HepG2 (cell line): Measurements from ENCODE around the gene SYNJ2. TPM values are rescaled to one million over a fixed set of nuclear protein-coding genes. Genes with fewer than 3 reads are reported as not detected.

Experiments
- ATAC-seq: fragments of 200-7000 bp; cut with Tn5 transposase; 3 replicates; pipeline ENCODE4 v1.9.1; 2020; ENCODE audit warnings: mild to moderate bottlenecking, moderate library complexity
- BruUV-seq: library from RNA; stranded (reverse); fragments of 400-500 nt; replicated peaks from 2 replicates; lab custom pipeline; 2021; lab: Mats Ljungman, UMichigan
- CTCF ChIA-PET: fragments of 300-600 bp; formaldehyde crosslinking; extraction: SDS; loops from one replicate; lab custom pipeline; 2021; ENCODE audit warnings: low total read pairs, inconsistent platforms, low intra/inter-chr PET ratio; lab: Yijun Ruan, JAX
- POLR2A ChIA-PET: fragments of 350-600 bp; sonication (Branson Sonifier 250); formaldehyde crosslinking; loops from one replicate; lab custom pipeline; 2020; ENCODE audit warnings: antibody characterized with exemption, inconsistent platforms; lab: Yijun Ruan, JAX
- DNase-seq: peaks from one replicate; pipeline ENCODE4 v3.0.0-alpha.2; 2015; ENCODE audit warnings: low spot score
- FAIRE-seq: peaks from 3 replicates; lab custom pipeline; 2011; peaks lifted over from hg19 to GRCh38; lab: Jason Lieb, UNC
- H2AFZ ChIP-seq: one replicate; pipeline ENCODE4 v1.6.1; 2011; ENCODE audit warnings: low read length, inconsistent platforms
- H3K27ac ChIP-seq: fragments of 300-600 bp; 3 replicates; pipeline ENCODE4 v1.8.0; 2011; ENCODE audit warnings: mixed run types, mild to moderate bottlenecking, mixed read lengths, low read length, inconsistent platforms; ENCODE audit not compliant: insufficient read depth; ENCODE audit errors: extremely low read length
- H3K27me3 ChIP-seq, 2 experiments: fragments of 200-600 bp in 1 of 2; 2 replicates in 1 of 2; 3 replicates in 1 of 2; pipeline versions ENCODE4 v1.6.0 to v1.8.0; 2011; ENCODE audit warnings: low read length in 2 of 2, mild to moderate bottlenecking in 2 of 2, moderate library complexity in 2 of 2, inconsistent platforms in 1 of 2; ENCODE audit not compliant: insufficient read depth in 2 of 2, control insufficient read depth in 1 of 2
- H3K36me3 ChIP-seq, 2 experiments: fragments of 200-600 bp in 1 of 2; replicated peaks in 1 of 2; 2 replicates in 1 of 2; 3 replicates in 1 of 2; pipeline versions ENCODE4 v1.5.1 to v1.8.0; 2011; ENCODE audit warnings: low read length in 2 of 2, inconsistent platforms in 1 of 2; ENCODE audit not compliant: insufficient read depth in 2 of 2, control insufficient read depth in 1 of 2
- H3K4me1 ChIP-seq: 2 replicates; pipeline ENCODE4 v1.5.1; 2012; ENCODE audit warnings: low read length, inconsistent platforms; ENCODE audit not compliant: insufficient read depth
- H3K4me2 ChIP-seq: 2 replicates; pipeline ENCODE4 v1.6.0; 2011; ENCODE audit warnings: low read depth, low read length, inconsistent platforms
- H3K4me3 ChIP-seq, 3 experiments: fragments of 200-600 bp in 1 of 3; sonication (generic), shearing (Covaris generic) in 1 of 3; replicated peaks in 1 of 3; 2 replicates each; pipeline ENCODE4 v1.5.1; 2011 to 2016; ENCODE audit warnings: low read length in 3 of 3, inconsistent platforms in 2 of 3, low read depth in 2 of 3, mild to moderate bottlenecking in 2 of 3, control low read depth in 1 of 3, mixed read lengths in 1 of 3; ENCODE audit not compliant: insufficient read depth in 1 of 3
- H3K79me2 ChIP-seq: one replicate; pipeline ENCODE4 v1.6.1; 2011; ENCODE audit warnings: low read length, inconsistent platforms; ENCODE audit not compliant: insufficient read depth
- H3K9ac ChIP-seq: 2 replicates; pipeline ENCODE4 v1.6.0; 2011; ENCODE audit warnings: mild to moderate bottlenecking, low read depth, low read length, inconsistent platforms; ENCODE audit not compliant: insufficient read depth
- H3K9me3 ChIP-seq: 2 replicates; pipeline ENCODE4 v1.5.1; 2012; ENCODE audit warnings: mild to moderate bottlenecking, low read length
- H4K20me1 ChIP-seq: 2 replicates; pipeline ENCODE4 v1.6.0; 2011; ENCODE audit warnings: inconsistent platforms, mild to moderate bottlenecking, low read length, moderate library complexity; ENCODE audit not compliant: insufficient read depth
- CSRNP2 ChIP-seq: sonication (generic); formaldehyde crosslinking; conservative IDR thresholded peaks from 2 replicates; pipeline ENCODE4 v1.8.0; 2022; ENCODE audit warnings: low read depth, missing genetic modification reagents
- PTBP1 ChIP-seq: fragments of 200-400 bp; formaldehyde crosslinking; IDR thresholded peaks from 2 replicates; pipeline ENCODE4 v1.6.1; 2018; ENCODE audit warnings: low read length, low read depth; ENCODE audit not compliant: poor library complexity, severe bottlenecking
- ZNF333 ChIP-seq: sonication (generic); formaldehyde crosslinking; IDR thresholded peaks from 2 replicates; pipeline ENCODE4 v1.4.0; 2020; ENCODE audit warnings: mild to moderate bottlenecking, missing genetic modification reagents, borderline replicate concordance
- ZNF367 ChIP-seq: sonication (generic); formaldehyde crosslinking; IDR thresholded peaks from 2 replicates; pipeline ENCODE4 v1.4.0; 2020; ENCODE audit warnings: missing genetic modification reagents, borderline replicate concordance
- ZNF616 ChIP-seq: sonication (generic); formaldehyde crosslinking; IDR thresholded peaks from 2 replicates; pipeline ENCODE4 v1.5.0; 2020; ENCODE audit warnings: low read depth, mild to moderate bottlenecking, missing genetic modification reagents
- WGBS: methylation state at CpG from one replicate; pipeline ENCODE4 v1.1.6; 2017; ENCODE audit warnings: low lambda C conversion rate; 5-methylcytosine and 5-hydroxymethylcytosine counted together
- in situ Hi-C: cut with HindIII; loops from 2 replicates; pipeline ENCODE4 v1.10.0; 2017; ENCODE audit warnings: low pct_unique_long_range_greater_than_20kb; ENCODE audit not compliant: extremely low pct_ligation_motif_present
- intact Hi-C: fragments of 100-400 bp; cut with micrococcal nuclease; formaldehyde crosslinking; loops from one replicate; pipeline ENCODE4 v1.10.0; 2022; ENCODE audit not compliant: unreplicated experiment
- polyA plus RNA-seq, 8 experiments: library from polyadenylated mRNA; depleted of rRNA in 3 of 8; stranded (reverse) in 7 of 8; unstranded in 1 of 8; fragments of >200 nt; fragmentation: Illumina TruSeq in 4 of 8; extraction: Trizol in 4 of 8; gene quantifications; 2 replicates each; pipeline versions ENCODE4 v1.2.1 to v1.2.3, GENCODE V29; 2011 to 2016; ENCODE audit warnings: low read depth in 4 of 8, missing spikeins in 1 of 8, mixed read lengths in 1 of 8; ENCODE audit not compliant: insufficient read depth in 1 of 8
- total RNA-seq, 5 experiments: library from RNA; depleted of rRNA; stranded (reverse); fragments of >200 nt; fragmentation: Illumina TruSeq; extraction: Trizol; gene quantifications; 2 replicates each; pipeline ENCODE4 v1.2.3, GENCODE V29; 2016; ENCODE audit warnings: low read depth in 1 of 5
- TF ChIP-seq, protein P1 (sequence below): sonication (generic); formaldehyde crosslinking; IDR thresholded peaks from 2 replicates; pipeline ENCODE4 v1.9.0; 2022; ENCODE audit warnings: missing genetic modification reagents, mild to moderate bottlenecking, borderline replicate concordance
- TF ChIP-seq, protein P2 (sequence below), 2 experiments: fragments of 450-650 bp in 1 of 2; sonication (generic) in 1 of 2; formaldehyde crosslinking in 1 of 2; IDR thresholded peaks; 2 replicates each; pipeline versions ENCODE4 v1.6.1 to v1.8.0; 2016 to 2022; ENCODE audit warnings: antibody characterized with exemption in 1 of 2, mild to moderate bottlenecking in 1 of 2, missing genetic modification reagents in 1 of 2

SYNJ2 gene
- total and polyA plus RNA-seq, 2 of the 13 experiments (the other 11 are each of a cell fraction or from before 2014, with no cell fraction given) = 39.1 to 57.6 TPM

- H3K9me3 ChIP-seq = no peaks in the 10 kb centered on the region
- BruUV-seq = TSS peak; percentile 43
- peaks cover 3% of the 10 kb centered on the region; the same call in 1 of the 2 replicates for H4K20me1 ChIP-seq
- in situ Hi-C loops (loop anchor here (5.0 kb wide), 1 partner anchor 90 kb away; no protein-coding TSS in a partner anchor), intact Hi-C loops (loop anchor here (1.0 kb wide), 2 partner anchors 28 to 52 kb away; no protein-coding TSS in a partner anchor)
- ATAC-seq (no peak), FAIRE-seq (peak; percentile 82), DNase-seq (peak; percentile 85)
- H3K9ac ChIP-seq = peak overlapping the region; percentile 97
- WGBS = 1% methylated on average over 17 of the region's 17 CpGs
- no peak overlapping the region for H2AFZ ChIP-seq
- H3K27ac ChIP-seq = peak overlapping the region; percentile 96
- POLR2A ChIA-PET = interaction anchor here (0.6 to 16.1 kb wide), 11 partner anchors 11 to 201 kb away, joined by 3 to 345 read pairs (median 8); no protein-coding TSS in a partner anchor
- CTCF ChIA-PET = interaction anchor here (2.9 kb wide), 1 partner anchor 89 kb away, joined by 19 read pairs; no protein-coding TSS in a partner anchor
- H3K4me2 ChIP-seq = peak overlapping the region; percentile 95
- H3K79me2 ChIP-seq = peaks cover 52% of the 10 kb centered on the region
- peaks cover 82% of the 10 kb centered on the region for H3K4me1 ChIP-seq
- peak overlapping the region; percentile 70 to 88 (median 77) for H3K4me3 ChIP-seq
- H3K36me3 ChIP-seq = peaks cover 1 to 3% of the 10 kb centered on the region in 2 experiments; a peak in 3 of 5 replicates
- H3K27me3 ChIP-seq = no peaks in the 10 kb centered on the region; a peak in 1 of 5 replicates
- TF ChIP-seq, protein P1, sequence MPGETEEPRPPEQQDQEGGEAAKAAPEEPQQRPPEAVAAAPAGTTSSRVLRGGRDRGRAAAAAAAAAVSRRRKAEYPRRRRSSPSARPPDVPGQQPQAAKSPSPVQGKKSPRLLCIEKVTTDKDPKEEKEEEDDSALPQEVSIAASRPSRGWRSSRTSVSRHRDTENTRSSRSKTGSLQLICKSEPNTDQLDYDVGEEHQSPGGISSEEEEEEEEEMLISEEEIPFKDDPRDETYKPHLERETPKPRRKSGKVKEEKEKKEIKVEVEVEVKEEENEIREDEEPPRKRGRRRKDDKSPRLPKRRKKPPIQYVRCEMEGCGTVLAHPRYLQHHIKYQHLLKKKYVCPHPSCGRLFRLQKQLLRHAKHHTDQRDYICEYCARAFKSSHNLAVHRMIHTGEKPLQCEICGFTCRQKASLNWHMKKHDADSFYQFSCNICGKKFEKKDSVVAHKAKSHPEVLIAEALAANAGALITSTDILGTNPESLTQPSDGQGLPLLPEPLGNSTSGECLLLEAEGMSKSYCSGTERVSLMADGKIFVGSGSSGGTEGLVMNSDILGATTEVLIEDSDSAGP (CRISPR knock-in tag) = no peak
- TF ChIP-seq PTBP1 (no peak), ZNF367 (CRISPR knock-in tag) (no peak), ZNF333 (CRISPR knock-in tag) (no peak), ZNF616 (CRISPR knock-in tag) (no peak), CSRNP2 (no peak)
- TF ChIP-seq, protein P2, sequence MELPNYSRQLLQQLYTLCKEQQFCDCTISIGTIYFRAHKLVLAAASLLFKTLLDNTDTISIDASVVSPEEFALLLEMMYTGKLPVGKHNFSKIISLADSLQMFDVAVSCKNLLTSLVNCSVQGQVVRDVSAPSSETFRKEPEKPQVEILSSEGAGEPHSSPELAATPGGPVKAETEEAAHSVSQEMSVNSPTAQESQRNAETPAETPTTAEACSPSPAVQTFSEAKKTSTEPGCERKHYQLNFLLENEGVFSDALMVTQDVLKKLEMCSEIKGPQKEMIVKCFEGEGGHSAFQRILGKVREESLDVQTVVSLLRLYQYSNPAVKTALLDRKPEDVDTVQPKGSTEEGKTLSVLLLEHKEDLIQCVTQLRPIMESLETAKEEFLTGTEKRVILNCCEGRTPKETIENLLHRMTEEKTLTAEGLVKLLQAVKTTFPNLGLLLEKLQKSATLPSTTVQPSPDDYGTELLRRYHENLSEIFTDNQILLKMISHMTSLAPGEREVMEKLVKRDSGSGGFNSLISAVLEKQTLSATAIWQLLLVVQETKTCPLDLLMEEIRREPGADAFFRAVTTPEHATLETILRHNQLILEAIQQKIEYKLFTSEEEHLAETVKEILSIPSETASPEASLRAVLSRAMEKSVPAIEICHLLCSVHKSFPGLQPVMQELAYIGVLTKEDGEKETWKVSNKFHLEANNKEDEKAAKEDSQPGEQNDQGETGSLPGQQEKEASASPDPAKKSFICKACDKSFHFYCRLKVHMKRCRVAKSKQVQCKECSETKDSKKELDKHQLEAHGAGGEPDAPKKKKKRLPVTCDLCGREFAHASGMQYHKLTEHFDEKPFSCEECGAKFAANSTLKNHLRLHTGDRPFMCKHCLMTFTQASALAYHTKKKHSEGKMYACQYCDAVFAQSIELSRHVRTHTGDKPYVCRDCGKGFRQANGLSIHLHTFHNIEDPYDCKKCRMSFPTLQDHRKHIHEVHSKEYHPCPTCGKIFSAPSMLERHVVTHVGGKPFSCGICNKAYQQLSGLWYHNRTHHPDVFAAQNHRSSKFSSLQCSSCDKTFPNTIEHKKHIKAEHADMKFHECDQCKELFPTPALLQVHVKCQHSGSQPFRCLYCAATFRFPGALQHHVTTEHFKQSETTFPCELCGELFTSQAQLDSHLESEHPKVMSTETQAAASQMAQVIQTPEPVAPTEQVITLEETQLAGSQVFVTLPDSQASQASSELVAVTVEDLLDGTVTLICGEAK (IDR thresholded peaks at IDR 0.05) = no peak
- TF ChIP-seq, protein P2 (CRISPR knock-in tag; IDR thresholded peaks at IDR 0.05) = no peak
Observed at GRCh38 chr6:157982563-157983405, 1.1 kb downstream of the SYNJ2 start.
